Common myeloid progenitor, CD34-positive (primary cell): Measurements from ENCODE around the gene KLF6.

Source experiments
- CTCF ChIA-PET: fragments of 350-600 bp; sonication (Branson Sonifier 250); formaldehyde crosslinking; loops from one replicate; lab custom pipeline; 2021; ENCODE audit warnings: antibody characterized with exemption; lab: Charles Lee
- POLR2A ChIA-PET: fragments of 350-600 bp; sonication (Branson Sonifier 250); formaldehyde crosslinking; loops from one replicate; lab custom pipeline; 2021; ENCODE audit warnings: antibody characterized with exemption; lab: Charles Lee
- DNase-seq, 3 donors: peaks; one replicate each; pipeline versions ENCODE4 v3.0.0 to v3.0.0-alpha.2; 2013
- H3K27ac ChIP-seq, 2 experiments: 1 replicate in 1 of 2; 2 replicates in 1 of 2; pipeline ENCODE4 v1.7.0; 2013; ENCODE audit warnings: inconsistent platforms in 2 of 2, low read length in 2 of 2, mild to moderate bottlenecking in 2 of 2, low read depth in 1 of 2, moderate library complexity in 1 of 2; ENCODE audit not compliant: severe bottlenecking in 2 of 2, insufficient read depth in 1 of 2, poor library complexity in 1 of 2
- H3K27me3 ChIP-seq, 5 experiments: replicated peaks in 2 of 5; 1 replicate in 3 of 5; 2 replicates in 2 of 5; pipeline versions ENCODE4 v1.6.1 to v1.7.0; 2013; ENCODE audit warnings: low read length in 4 of 5, mild to moderate bottlenecking in 2 of 5, moderate library complexity in 2 of 5, inconsistent platforms in 1 of 5; ENCODE audit not compliant: insufficient read depth in 5 of 5, control insufficient read depth in 4 of 5
- H3K36me3 ChIP-seq, 4 experiments: 1 replicate in 2 of 4; 2 replicates in 2 of 4; pipeline versions ENCODE4 v1.6.1 to v1.7.0; 2013; ENCODE audit warnings: low read length in 3 of 4, control low read depth in 1 of 4, mild to moderate bottlenecking in 1 of 4; ENCODE audit not compliant: control insufficient read depth in 4 of 4, insufficient read depth in 4 of 4
- H3K4me1 ChIP-seq, 4 experiments: 1 replicate in 3 of 4; 2 replicates in 1 of 4; pipeline versions ENCODE4 v1.6.1 to v1.7.1; 2013; ENCODE audit warnings: low read length in 3 of 4, mild to moderate bottlenecking in 3 of 4, control low read depth in 1 of 4, inconsistent platforms in 1 of 4, moderate library complexity in 1 of 4; ENCODE audit not compliant: control insufficient read depth in 4 of 4, insufficient read depth in 4 of 4; ENCODE audit errors: control extremely low read depth in 1 of 4
- H3K4me3 ChIP-seq, 7 experiments: 1 replicate in 4 of 7; 2 replicates in 3 of 7; pipeline versions ENCODE4 v1.5.1 to v1.7.0; 2013; ENCODE audit warnings: mild to moderate bottlenecking in 7 of 7, low read length in 6 of 7, moderate library complexity in 6 of 7, inconsistent platforms in 2 of 7, low read depth in 2 of 7, control low read depth in 1 of 7; ENCODE audit not compliant: insufficient read depth in 4 of 7, control insufficient read depth in 1 of 7; ENCODE audit errors: extremely low read depth in 1 of 7
- H3K9me3 ChIP-seq, 5 experiments: 1 replicate in 4 of 5; 2 replicates in 1 of 5; pipeline versions ENCODE4 v1.6.1 to v1.7.1; 2013; ENCODE audit warnings: low read length in 4 of 5, mild to moderate bottlenecking in 2 of 5, inconsistent platforms in 1 of 5, low read depth in 1 of 5, moderate library complexity in 1 of 5; ENCODE audit not compliant: control insufficient read depth in 4 of 5, insufficient read depth in 2 of 5; ENCODE audit errors: control extremely low read depth in 1 of 5
- WGBS: methylation state at CpG from one replicate; pipeline ENCODE4 v1.1.5; 2013; ENCODE audit not compliant: insufficient coverage; 5-methylcytosine and 5-hydroxymethylcytosine counted together

KLF6 gene

GRCh38 chr10:3780021-3780770 lies 4.8 kb downstream of the KLF6 start:
- POLR2A ChIA-PET: no interaction called here
- Histone ChIP-seq H3K36me3 (peaks cover 28 to 88% (median 58%) of the 10 kb centered on the region in 4 experiments), H3K4me1 (peaks cover 23 to 50% (median 43%) of the 10 kb centered on the region in 4 experiments)

GRCh38 chr10:3779158-3779741 lies 5.8 kb downstream of the KLF6 start:
- WGBS: 92% methylated on average over 13 of the region's 14 CpGs
- DNase-seq: no peak
- Histone ChIP-seq H3K36me3 (peaks cover 30 to 85% (median 59%) of the 10 kb centered on the region in 4 experiments), H3K27ac (no peak overlapping the region), H3K4me3 (no peak overlapping the region), H3K27me3 (no peaks in the 10 kb centered on the region), H3K4me1 (peaks cover 25 to 50% (median 43%) of the 10 kb centered on the region in 4 experiments), H3K9me3 (no peaks in the 10 kb centered on the region)
- ChIA-PET CTCF (no interaction called here), POLR2A (no interaction called here)

More at GRCh38 chr10:3780021-3780770, 4.8 kb downstream of the KLF6 start:
- DNase-seq: no peak
- WGBS: 95% methylated on average over 16 of the region's 17 CpGs
- H3K4me3 ChIP-seq: peak overlapping the region in 4 of 7 experiments; percentile 12 to 100 (median 40)
- no peaks in the 10 kb centered on the region for H3K9me3 ChIP-seq
- H3K27me3 ChIP-seq: no peaks in the 10 kb centered on the region
- CTCF ChIA-PET: no interaction called here
- H3K27ac ChIP-seq: no peak overlapping the region

DNA sequence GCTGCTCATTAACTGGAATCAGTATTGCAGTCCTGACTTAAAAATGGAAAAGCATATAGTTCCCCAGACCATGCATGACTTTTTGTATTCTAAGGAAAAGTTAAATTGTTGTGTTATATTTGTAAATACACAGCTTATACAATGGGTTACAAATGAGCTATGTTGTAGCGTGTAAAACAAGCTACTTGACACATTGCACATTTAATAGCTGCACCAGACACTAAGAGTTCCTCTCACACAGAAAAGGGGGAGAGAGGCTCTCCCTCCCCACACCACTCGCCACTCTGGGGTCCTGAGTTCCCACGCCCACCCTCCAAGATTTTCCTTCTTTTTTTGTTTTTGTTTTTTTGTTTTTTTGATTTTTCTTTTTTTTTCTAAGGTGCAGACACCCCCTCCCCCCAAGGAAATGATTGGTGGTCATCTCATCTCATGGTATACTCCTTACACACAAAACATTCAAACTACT lies 6.3 kb downstream of the KLF6 start:
- Histone ChIP-seq H3K9me3 (no peaks in the 10 kb centered on the region), H3K27me3 (no peaks in the 10 kb centered on the region), H3K4me3 (no peak overlapping the region), H3K36me3 (peaks cover 30 to 80% (median 59%) of the 10 kb centered on the region in 4 experiments), H3K4me1 (peaks cover 25 to 50% (median 43%) of the 10 kb centered on the region in 4 experiments), H3K27ac (no peak overlapping the region)
- CTCF ChIA-PET: no interaction called here
- no peak for DNase-seq
- WGBS: 100% methylated on average over 1 of the region's 3 CpGs
- POLR2A ChIA-PET: interaction anchor here (0.7 kb wide), 1 partner anchor 247 kb away, joined by 4 read pairs; no protein-coding TSS in a partner anchor

- H3K27me3 ChIP-seq: no peaks in the 10 kb centered on the region
- WGBS: 100% methylated on average over 4 of the region's 7 CpGs
- H3K36me3 ChIP-seq: peaks cover 30 to 74% (median 59%) of the 10 kb centered on the region in 4 experiments
- no peaks in the 10 kb centered on the region for H3K9me3 ChIP-seq
- no peak overlapping the region for H3K27ac ChIP-seq
- H3K4me1 ChIP-seq: peaks cover 24 to 48% (median 42%) of the 10 kb centered on the region in 4 experiments
- no peak for DNase-seq
- ChIA-PET CTCF (no interaction called here), POLR2A (interaction anchor here (0.7 kb wide), 1 partner anchor 247 kb away, joined by 4 read pairs; no protein-coding TSS in a partner anchor)
- peak overlapping the region in 1 of 7 experiments; percentile 3 for H3K4me3 ChIP-seq
Observed at GRCh38 chr10:3777981-3778691, 6.9 kb downstream of the KLF6 start.

DNA sequence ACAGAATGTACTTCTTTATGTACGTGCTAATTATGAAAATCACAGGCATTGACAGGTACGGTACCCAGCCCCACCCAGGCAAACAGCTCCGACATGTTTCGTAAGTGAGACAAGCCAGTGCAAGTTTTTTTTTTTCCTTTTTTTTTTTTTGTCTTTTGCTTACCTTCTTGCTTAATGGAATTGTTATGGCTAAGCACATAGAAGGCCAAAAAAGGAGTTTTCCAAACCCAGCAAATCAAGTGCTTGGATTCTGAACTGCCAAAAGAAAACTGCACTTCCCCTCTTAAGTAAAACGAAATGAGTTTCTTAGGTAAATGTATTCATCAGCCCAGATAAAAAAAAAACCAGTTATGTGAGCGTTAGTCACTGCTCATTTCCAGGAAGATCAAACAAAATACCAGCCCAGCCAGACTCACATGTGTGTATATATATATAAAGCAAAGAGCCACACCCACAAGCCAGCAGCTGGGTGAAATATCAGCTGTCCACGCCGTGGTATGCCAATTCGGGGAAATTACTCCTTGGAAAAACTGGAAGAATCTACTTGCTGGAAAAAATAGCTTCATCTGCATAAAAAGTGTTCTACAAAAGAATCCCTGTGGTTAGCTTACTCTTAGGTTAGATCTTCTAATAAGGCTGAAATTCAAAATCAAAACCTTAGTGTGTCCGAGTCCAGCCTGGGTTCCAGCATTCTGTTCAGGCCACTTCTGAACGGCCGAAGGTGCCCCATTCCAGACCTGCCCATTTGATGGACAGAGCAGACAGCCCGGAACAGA lies 8.0 kb downstream of the KLF6 start:
- ChIA-PET CTCF (interaction anchor here (1.0 kb wide), 1 partner anchor 126 kb away, joined by 3 read pairs; no protein-coding TSS in a partner anchor), POLR2A (interaction anchor here (3.4 kb wide), 1 partner anchor 8 kb away, joined by 17 read pairs; the partner anchor contains the start of gene KLF6)
- H3K4me3 ChIP-seq: no peak overlapping the region
- H3K4me1 ChIP-seq: peaks cover 17 to 37% (median 32%) of the 10 kb centered on the region in 4 experiments
- DNase-seq: peak in 2 of 3 donors; percentile 66 to 68
- H3K27ac ChIP-seq: no peak overlapping the region
- H3K27me3 ChIP-seq: no peaks in the 10 kb centered on the region
- peaks cover 30 to 67% (median 53%) of the 10 kb centered on the region in 4 experiments for H3K36me3 ChIP-seq
- WGBS: 100% methylated on average over 9 of the region's 13 CpGs
- H3K9me3 ChIP-seq: no peaks in the 10 kb centered on the region
